ENCODE results near the gene OR2AT4.
"Not testable (repeated sequence)": the region's sequence is repeated elsewhere in the genome, so short reads cannot be mapped to it uniquely, and the experiment has no call there.

OR2AT4 gene

GRCh38 chr11:75101424-75102128, 4.9 kb upstream of the OR2AT4 start:
- DNase-seq: no peak

GRCh38 chr11:75100314-75100713, 3.6 kb upstream of the OR2AT4 start:
- DNase-seq: no peak

GRCh38 chr11:75099635-75100034, 3.0 kb upstream of the OR2AT4 start:
- DNase-seq: no peak

- DNase-seq: not testable (repeated sequence)
These were observed 2.3 kb upstream of the OR2AT4 start for GRCh38 chr11:75098835-75099439.

- DNase-seq: not testable (repeated sequence)
These were observed 1.5 kb upstream of the OR2AT4 start for GRCh38 chr11:75098181-75098580.

- no peak for DNase-seq
These were observed 489 bp upstream of the OR2AT4 start for GRCh38 chr11:75097173-75097557.

- not testable (repeated sequence) for DNase-seq
These were observed 2.3 kb downstream of the OR2AT4 start for GRCh38 chr11:75094382-75094781.

GRCh38 chr11:75090671-75091177, 6.0 kb downstream of the OR2AT4 start:
- no peak for DNase-seq

GRCh38 chr11:75087319-75088305, 9.1 kb downstream of the OR2AT4 start:
- DNase-seq: no peak

GRCh38 chr11:75084883-75085282, 11.8 kb downstream of the OR2AT4 start:
- DNase-seq: no peak

GRCh38 chr11:75083217-75083605, 13.5 kb downstream of the OR2AT4 start:
- DNase-seq: no peak

GRCh38 chr11:75082601-75083216, 14.0 kb downstream of the OR2AT4 start:
- DNase-seq: no peak

GRCh38 chr11:75079546-75079945, 17.1 kb downstream of the OR2AT4 start:
- DNase-seq: no peak

- no peak for DNase-seq
These were observed 18.4 kb downstream of the OR2AT4 start for GRCh38 chr11:75078233-75078632.

GRCh38 chr11:75077316-75077715, 19.4 kb downstream of the OR2AT4 start:
- DNase-seq: no peak

GRCh38 chr11:75076671-75077070, 20.0 kb downstream of the OR2AT4 start:
- DNase-seq: no peak

- DNase-seq: no peak
These were observed 23.1 kb downstream of the OR2AT4 start for GRCh38 chr11:75073459-75074190.

GRCh38 chr11:75072582-75072981, 24.1 kb downstream of the OR2AT4 start:
- no peak for DNase-seq

- DNase-seq: no peak
These were observed 27.2 kb downstream of the OR2AT4 start for GRCh38 chr11:75069473-75069872.

- DNase-seq: no peak
These were observed 27.7 kb downstream of the OR2AT4 start for GRCh38 chr11:75068993-75069392.

GRCh38 chr11:75068559-75068958, 28.1 kb downstream of the OR2AT4 start:
- no peak for DNase-seq

- no peak for DNase-seq
These were observed 30.6 kb downstream of the OR2AT4 start for GRCh38 chr11:75066061-75066460.

Data from CD4-positive, alpha-beta T cell treated with Interleukin-10 for 1 hour (primary cell).